HS-5 (cell line): ENCODE data around the gene LAMA5.

ENCODE experiments used
- DNase-seq: peaks from one replicate; pipeline ENCODE4 v3.0.0-alpha.2; 2012; ENCODE audit warnings: low read depth

The LAMA5 gene

GRCh38 chr20:62326959-62327725 is 40.0 kb downstream of the LAMA5 start:
- DNase-seq: no peak

- no peak for DNase-seq
These were observed 40.6 kb downstream of the LAMA5 start for GRCh38 chr20:62326559-62326958.

GRCh38 chr20:62325172-62325905 is 41.8 kb downstream of the LAMA5 start:
- no peak for DNase-seq

- no peak for DNase-seq
These were observed 42.9 kb downstream of the LAMA5 start for GRCh38 chr20:62323980-62324906.

- no peak for DNase-seq
These were observed 43.7 kb downstream of the LAMA5 start for GRCh38 chr20:62323146-62323979.

GRCh38 chr20:62322492-62323041 is 44.5 kb downstream of the LAMA5 start:
- DNase-seq: no peak

GRCh38 chr20:62321975-62322374 is 45.1 kb downstream of the LAMA5 start:
- no peak for DNase-seq

GRCh38 chr20:62321521-62321948 is 45.6 kb downstream of the LAMA5 start:
- DNase-seq: no peak

GRCh38 chr20:62320581-62321354 is 46.3 kb downstream of the LAMA5 start:
- no peak for DNase-seq

GRCh38 chr20:62319346-62319909 is 47.7 kb downstream of the LAMA5 start:
- no peak for DNase-seq

- no peak for DNase-seq
These were observed 48.4 kb downstream of the LAMA5 start for GRCh38 chr20:62318400-62319345.

- DNase-seq: no peak
These were observed 49.9 kb downstream of the LAMA5 start for GRCh38 chr20:62317167-62317655.

GRCh38 chr20:62316331-62317166 is 50.6 kb downstream of the LAMA5 start:
- DNase-seq: no peak

- no peak for DNase-seq
These were observed 51.3 kb downstream of the LAMA5 start for GRCh38 chr20:62315773-62316172.

- no peak for DNase-seq
These were observed 52.3 kb downstream of the LAMA5 start for GRCh38 chr20:62314711-62315302.

GRCh38 chr20:62314339-62314638 is 52.8 kb downstream of the LAMA5 start:
- DNase-seq: no peak
